ENCODE results near the gene GNAO1.

Gene GNAO1

DNA sequence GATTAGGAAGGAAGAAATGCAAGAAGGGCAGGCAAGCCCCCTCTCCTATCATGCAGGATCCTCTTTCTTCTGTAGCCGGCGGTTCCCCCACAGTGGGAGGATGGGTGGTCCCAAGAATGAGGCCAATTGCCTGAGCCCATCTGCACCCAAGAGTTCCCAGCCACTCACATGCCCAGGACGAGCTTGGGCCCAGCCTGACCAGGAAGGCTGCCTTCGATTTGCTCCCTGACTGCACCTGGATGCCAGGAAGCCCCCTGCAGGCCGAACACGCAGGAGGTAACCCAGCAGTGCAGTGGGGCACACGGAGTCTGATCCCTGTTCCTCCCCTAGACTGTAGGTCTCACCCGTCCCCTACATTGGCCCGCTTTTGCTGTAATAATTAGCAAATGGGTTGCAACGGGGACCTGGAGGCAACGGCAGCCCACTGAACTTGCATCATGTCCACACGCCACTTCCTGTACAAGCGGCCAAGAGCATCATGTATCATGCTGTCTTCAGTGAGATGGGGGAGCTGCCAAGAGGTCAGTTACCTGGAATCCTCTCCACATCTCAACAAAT, 166.6 kb downstream of the GNAO1 start:
- H3K4me3 ChIP-seq (ENCODE audit: control insufficient read depth, low read depth, low read length): no peak overlapping the region
- no peak for TF ChIP-seq CTCF (conservative IDR thresholded peaks at IDR 0.05; ENCODE audit: control insufficient read depth, insufficient read depth, low read depth, low read length)
- no peak for DNase-seq (ENCODE audit: low read depth)

- no peak for DNase-seq (ENCODE audit: low read depth)
- no peak overlapping the region for H3K4me3 ChIP-seq (ENCODE audit: control insufficient read depth, low read depth, low read length)
- no peak for TF ChIP-seq CTCF (conservative IDR thresholded peaks at IDR 0.05; ENCODE audit: control insufficient read depth, insufficient read depth, low read depth, low read length)
Measured at GRCh38 chr16:56360117-56361008, 169.1 kb downstream of the GNAO1 start.

DNA sequence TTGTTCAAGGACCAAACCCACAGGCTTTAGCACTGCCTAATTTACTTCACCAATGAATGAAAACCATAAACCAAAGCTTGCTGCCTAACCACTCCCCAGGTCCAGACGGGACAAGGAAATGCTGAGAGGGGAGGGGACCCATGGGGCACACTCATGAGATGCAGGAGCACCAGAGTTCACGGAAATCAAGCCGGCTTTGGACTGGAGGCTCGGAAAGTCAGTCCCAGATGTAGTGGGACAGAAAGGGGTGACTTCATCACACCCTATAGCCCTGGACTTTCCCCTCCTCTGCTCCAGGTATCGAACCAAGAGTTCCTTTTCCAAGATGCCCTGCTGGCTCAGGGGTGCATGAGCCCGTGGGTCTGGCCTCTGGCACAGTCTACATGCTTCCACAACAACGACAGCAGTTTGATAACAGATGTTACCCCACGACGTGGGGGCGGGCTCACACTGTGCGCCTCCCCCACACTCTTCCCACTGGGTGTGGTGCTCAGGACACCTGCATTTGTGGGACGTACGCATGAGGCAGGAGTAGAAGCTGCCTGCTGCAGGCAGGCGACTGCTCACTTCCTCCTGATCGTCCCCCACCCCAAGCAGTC, 170.9 kb downstream of the GNAO1 start:
- H3K4me3 ChIP-seq (ENCODE audit: control insufficient read depth, low read depth, low read length): no peak overlapping the region
- no peak for DNase-seq (ENCODE audit: low read depth)
- TF ChIP-seq CTCF (conservative IDR thresholded peaks at IDR 0.05; ENCODE audit: control insufficient read depth, insufficient read depth, low read depth, low read length): no peak

DNA sequence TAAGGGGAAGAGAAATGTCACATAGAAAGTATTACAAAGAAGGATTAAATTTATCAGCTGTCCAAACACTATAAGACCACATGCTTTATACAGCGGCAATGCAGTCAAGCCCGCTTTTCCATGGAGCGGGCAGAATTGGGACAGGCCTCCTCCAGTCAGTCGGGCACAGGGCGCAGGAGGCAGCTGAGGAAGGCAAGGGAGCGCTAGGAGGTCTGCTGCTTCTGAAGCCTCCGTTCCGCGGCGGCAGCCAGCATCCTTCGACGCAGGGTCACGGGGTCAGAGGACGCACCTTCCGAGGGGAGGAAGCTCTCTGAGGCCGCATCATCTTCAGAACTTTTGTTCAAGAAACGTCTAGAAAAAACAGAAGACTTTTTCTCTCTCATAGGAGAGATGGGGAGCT, 171.4 kb downstream of the GNAO1 start:
- TF ChIP-seq CTCF (conservative IDR thresholded peaks at IDR 0.05; ENCODE audit: control insufficient read depth, insufficient read depth, low read depth, low read length): no peak
- no peak overlapping the region for H3K4me3 ChIP-seq (ENCODE audit: control insufficient read depth, low read depth, low read length)

DNA sequence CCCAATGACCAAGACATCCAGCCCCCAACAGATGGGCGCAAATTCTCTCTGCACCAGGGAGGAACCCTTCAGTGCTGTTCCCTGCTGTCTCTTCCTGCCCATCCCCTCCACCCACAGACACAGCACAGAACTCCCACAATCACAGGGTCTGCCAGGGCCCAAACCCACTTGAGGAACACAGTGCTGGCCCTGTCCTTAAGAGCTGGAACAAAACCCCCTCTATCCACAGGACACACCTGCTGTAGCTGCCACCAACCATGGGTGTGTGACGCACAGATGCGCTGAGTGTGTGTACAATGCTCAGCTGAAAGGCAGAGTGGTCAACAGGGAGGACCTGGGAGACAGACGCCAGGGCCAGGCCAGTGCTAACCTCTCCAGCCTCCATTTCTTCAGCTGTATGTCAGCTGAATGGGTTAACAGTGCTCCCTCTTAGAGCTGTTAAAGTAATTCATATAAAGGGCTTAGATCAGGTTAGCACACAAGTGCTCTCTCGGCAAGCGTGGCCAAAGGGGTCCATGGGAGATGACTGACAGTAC, 172.0 kb downstream of the GNAO1 start:
- no peak overlapping the region for H3K4me3 ChIP-seq (ENCODE audit: control insufficient read depth, low read depth, low read length)
- DNase-seq (ENCODE audit: low read depth): no peak
- TF ChIP-seq CTCF (conservative IDR thresholded peaks at IDR 0.05; ENCODE audit: control insufficient read depth, insufficient read depth, low read depth, low read length): no peak

More for the DNA sequence above, 171.4 kb downstream of the GNAO1 start:
- no peak for DNase-seq (ENCODE audit: low read depth)

DNA sequence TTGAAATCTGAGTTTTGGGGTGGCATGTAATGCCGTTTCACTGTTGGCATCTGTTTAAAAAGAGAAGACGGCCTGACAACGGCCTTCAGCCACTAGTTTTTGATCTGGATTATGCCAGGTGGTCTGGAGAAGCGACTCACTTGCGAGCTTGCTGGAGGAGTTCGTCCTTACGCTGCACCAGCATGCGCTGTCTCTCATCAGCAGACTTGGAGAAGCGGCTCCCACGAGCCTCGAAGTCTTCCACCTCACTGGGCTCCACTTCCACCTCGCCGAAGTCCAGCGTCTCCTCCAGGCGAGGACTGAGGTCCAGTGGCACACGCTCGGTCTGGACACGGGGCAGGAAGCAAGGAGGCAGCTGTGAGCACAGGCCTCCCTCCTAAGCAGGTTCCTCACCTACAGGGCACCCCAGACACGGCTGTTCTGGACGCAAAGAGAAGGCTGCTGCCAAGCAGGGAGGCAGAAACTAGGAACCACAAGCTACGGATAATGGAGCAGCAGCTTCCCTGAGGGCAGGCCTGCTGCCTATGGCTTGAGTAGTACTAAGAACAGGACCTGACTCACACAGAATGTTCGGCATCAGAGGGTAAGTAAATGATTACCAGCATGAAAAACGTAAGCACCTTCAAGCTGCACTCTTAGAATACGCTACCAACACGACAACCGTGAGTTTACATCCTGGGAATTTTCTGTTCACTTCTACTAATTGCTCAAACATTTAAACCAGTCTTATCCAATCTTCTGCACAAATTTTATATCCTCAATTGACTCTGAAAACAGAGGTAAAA, 172.7 kb downstream of the GNAO1 start:
- TF ChIP-seq CTCF (conservative IDR thresholded peaks at IDR 0.05; ENCODE audit: control insufficient read depth, insufficient read depth, low read depth, low read length): no peak
- DNase-seq (ENCODE audit: low read depth): no peak

More for the DNA sequence above, 172.7 kb downstream of the GNAO1 start:
- no peak overlapping the region for H3K4me3 ChIP-seq (ENCODE audit: control insufficient read depth, low read depth, low read length)

Measured in fibroblast of mammary gland (primary cell).